HFFc6 (cell line): ENCODE data around the gene NUDCD3. TPM values are rescaled to one million over a fixed set of nuclear protein-coding genes. Genes with fewer than 3 reads are reported as not detected.

ENCODE experiments used
- DNase-seq: peaks from one replicate; pipeline ENCODE4 v3.0.0-alpha.2; 2018
- H3K27ac Mint-ChIP-seq: 2 replicates; pipeline ENCODE4 v1.8.0; 2020; ENCODE audit warnings: mild to moderate bottlenecking, mixed read lengths
- H3K27me3 Mint-ChIP-seq: 2 replicates; pipeline ENCODE4 v1.8.0; 2021; ENCODE audit warnings: mild to moderate bottlenecking, moderate library complexity, mixed read lengths; ENCODE audit not compliant: insufficient read depth
- H3K36me3 Mint-ChIP-seq: 2 replicates; pipeline ENCODE4 v1.8.0; 2021; ENCODE audit warnings: low read depth, mixed read lengths
- H3K4me1 Mint-ChIP-seq: 2 replicates; pipeline ENCODE4 v1.8.0; 2020; ENCODE audit warnings: low read depth, mixed read lengths
- H3K4me3 Mint-ChIP-seq: 2 replicates; pipeline ENCODE4 v1.8.0; 2020; ENCODE audit warnings: mild to moderate bottlenecking, moderate library complexity, mixed read lengths
- H3K9me3 Mint-ChIP-seq: 2 replicates; pipeline ENCODE4 v1.8.0; 2020; ENCODE audit warnings: mild to moderate bottlenecking, mixed read lengths
- CTCF ChIP-seq: fragments of 200-600 bp; sonication (generic); IDR thresholded peaks from 2 replicates; pipeline ENCODE4 v1.5.0; 2021; ENCODE audit warnings: antibody characterized with exemption, mild to moderate bottlenecking
- total RNA-seq, 6 experiments: library from RNA; stranded (reverse); fragmentation: NEBNext Ultra II Directional; extraction: Animal tissue kit (Norgen Biotek cat#: 25700); gene quantifications; 2 replicates in 1 of 6; 3 replicates in 5 of 6; pipeline ENCODE4 v1.2.3, GENCODE V29; 2021

The NUDCD3 gene
- total RNA-seq, 6 experiments from 2014 or later = 79.2 to 114 (median 90.6) TPM

DNA sequence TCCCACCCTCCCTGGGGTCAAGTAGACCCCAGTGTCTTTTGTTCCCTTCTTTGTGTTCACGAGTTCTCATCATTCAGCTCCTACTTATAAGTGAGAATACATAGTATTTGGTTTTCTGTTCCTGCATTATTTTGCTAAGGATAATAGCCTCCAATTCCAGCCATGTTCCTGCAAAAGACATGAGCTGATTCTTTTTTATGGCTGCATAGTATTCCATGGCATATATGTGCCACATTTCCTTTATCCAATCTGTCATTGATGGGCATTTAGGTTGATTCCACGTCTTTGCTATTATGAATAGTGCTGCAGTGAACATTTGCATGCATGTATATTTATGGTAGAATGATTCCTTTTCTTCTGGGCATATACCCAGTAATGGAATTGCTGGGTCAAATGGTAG lies 136.8 kb downstream of the NUDCD3 start:
- Mint-ChIP-seq H3K9me3 (peaks cover 5% of the 10 kb centered on the region), H3K4me1 (peaks cover under 1% of the 10 kb centered on the region), H3K27me3 (peaks cover 12% of the 10 kb centered on the region), H3K4me3 (no peak overlapping the region), H3K27ac (no peak overlapping the region), H3K36me3 (peaks cover 9% of the 10 kb centered on the region)
- no peak for TF ChIP-seq CTCF
- DNase-seq = no peak

DNA sequence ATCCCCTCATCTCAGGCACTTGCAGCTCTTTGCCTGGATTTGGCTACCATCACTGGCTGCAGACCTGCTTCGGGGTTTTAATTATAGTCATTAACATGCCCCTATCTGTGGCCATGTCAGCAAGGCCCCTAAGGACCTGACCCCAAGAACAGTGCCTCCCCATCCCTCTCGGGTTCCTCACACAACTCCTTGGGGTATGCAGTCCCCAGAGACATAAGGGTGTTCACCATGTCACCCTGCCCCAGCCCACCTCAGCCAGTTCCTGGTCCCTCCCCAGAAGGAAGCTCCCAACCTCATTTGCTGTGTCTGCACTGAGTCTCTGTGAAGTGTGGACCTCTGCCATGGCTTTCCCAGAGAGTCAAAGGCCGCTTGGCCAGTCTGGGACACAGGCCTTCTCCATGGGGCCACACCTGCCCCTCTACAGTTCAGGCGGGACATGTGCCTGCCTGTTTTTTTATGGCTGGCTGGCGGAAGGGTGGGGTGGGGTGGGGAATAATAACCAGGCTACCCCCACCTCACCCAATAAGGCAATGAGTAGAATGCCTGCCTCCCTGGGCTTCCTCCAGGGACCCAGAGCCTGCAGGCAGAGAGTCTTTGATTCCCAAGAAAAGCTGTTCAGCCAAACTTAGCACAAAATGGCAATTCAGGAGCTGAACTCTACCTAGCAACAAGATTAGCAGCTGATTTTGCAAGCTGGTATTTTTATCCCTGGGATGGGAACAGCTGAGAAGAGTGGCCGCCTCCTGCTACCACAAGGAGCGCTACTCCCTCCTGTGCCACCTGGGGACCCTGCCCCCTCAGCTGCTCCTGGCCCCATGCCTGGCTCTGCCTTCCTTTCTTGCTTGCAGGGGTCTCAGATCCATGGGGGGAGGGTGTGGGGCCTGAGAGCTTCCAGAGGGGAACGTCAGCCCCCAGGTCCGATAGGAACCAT lies 141.3 kb downstream of the NUDCD3 start:
- peak; percentile 38 for TF ChIP-seq CTCF
- no peak overlapping the region for H3K27ac Mint-ChIP-seq

DNA sequence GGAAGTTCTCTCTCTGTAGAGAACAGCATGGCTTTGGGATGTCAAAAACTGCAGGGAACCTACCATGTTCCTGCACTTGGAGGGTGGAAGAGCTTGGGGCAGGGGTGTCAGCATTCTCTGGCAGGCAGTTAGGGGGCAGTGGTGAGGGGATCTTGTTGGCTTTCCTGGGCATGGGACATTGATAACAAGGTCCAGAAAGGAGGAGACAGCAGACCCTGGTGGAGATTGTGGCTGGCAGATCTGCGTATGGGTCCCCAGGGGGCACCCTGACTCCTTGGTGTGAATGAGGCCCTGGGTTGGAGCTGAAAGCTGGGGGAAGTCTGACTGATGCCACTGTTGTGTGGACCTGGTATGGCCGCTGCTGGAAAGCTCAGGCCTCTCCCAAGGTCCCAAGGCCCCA lies 142.2 kb downstream of the NUDCD3 start:
- TF ChIP-seq CTCF = peak; percentile 77
- no peak overlapping the region for H3K4me3 Mint-ChIP-seq
- no peaks in the 10 kb centered on the region; the same call in none of the 2 replicates for H3K27me3 Mint-ChIP-seq

More for the DNA sequence above, 141.3 kb downstream of the NUDCD3 start:
- DNase-seq = no peak
- H3K27me3 Mint-ChIP-seq = no peaks in the 10 kb centered on the region; the same call in none of the 2 replicates
- H3K9me3 Mint-ChIP-seq = no peaks in the 10 kb centered on the region; the same call in 1 of the 2 replicates
- H3K36me3 Mint-ChIP-seq = peaks cover 9% of the 10 kb centered on the region
- no peaks in the 10 kb centered on the region for H3K4me1 Mint-ChIP-seq
- H3K4me3 Mint-ChIP-seq = no peak overlapping the region

DNA sequence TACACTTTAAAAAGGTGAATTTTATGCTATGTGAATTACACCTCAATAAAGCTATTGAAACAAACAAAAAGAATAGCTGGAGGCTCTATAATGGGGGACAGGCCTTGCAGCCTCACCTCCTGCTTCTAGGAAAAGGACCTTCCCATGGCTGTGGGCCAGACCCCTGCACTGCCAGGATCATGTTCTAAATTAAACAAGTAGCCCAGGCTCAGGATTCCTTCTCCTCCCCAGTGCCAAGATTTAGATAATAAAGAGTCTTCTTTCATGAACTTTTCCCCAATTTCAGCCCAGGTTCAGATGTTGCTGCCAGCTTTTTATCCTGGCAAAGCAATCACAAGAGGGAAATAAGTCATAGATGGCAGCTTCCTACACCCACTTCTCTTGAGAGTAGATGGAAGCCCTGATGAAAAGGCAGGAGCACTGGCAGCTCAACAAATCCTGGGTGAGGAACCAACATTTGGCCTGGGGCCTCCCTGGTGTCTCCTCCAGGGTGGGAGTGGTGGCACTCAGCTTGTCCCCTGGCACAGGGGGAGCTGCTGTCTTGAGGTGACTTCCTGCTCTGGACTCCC lies 142.8 kb downstream of the NUDCD3 start:
- no peak for TF ChIP-seq CTCF

More for the DNA sequence above, 142.2 kb downstream of the NUDCD3 start:
- peak; percentile 46 for DNase-seq
- Mint-ChIP-seq H3K4me1 (no peaks in the 10 kb centered on the region), H3K27ac (no peak overlapping the region), H3K36me3 (peaks cover 9% of the 10 kb centered on the region), H3K9me3 (no peaks in the 10 kb centered on the region; the same call in 1 of the 2 replicates)

DNA sequence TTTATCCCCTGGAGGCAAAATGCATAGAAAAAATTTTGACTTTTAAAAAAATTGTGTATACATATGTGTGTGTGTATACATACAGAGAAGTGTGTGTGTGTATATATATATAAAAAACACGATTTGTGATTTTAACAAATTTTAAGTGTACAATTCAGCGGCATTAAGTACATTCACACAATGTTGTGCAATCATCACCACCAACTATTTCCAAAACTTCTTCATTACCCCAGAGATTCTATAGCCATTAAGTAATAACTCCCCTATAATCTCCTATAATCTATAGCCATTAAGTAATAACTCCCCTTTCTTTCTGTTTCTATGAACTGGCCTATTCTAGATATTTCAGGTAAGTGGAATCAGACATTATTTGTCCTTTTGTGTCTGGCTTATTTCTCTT lies 144.4 kb downstream of the NUDCD3 start:
- Mint-ChIP-seq H3K27me3 (no peaks in the 10 kb centered on the region; the same call in none of the 2 replicates), H3K4me3 (no peak overlapping the region), H3K27ac (no peak overlapping the region), H3K9me3 (no peaks in the 10 kb centered on the region; the same call in 1 of the 2 replicates), H3K36me3 (peaks cover 9% of the 10 kb centered on the region), H3K4me1 (no peaks in the 10 kb centered on the region)
- no peak for TF ChIP-seq CTCF
- DNase-seq = no peak

More for the DNA sequence above, 142.8 kb downstream of the NUDCD3 start:
- Mint-ChIP-seq H3K27ac (no peak overlapping the region), H3K27me3 (no peaks in the 10 kb centered on the region; the same call in none of the 2 replicates), H3K4me3 (no peak overlapping the region), H3K9me3 (no peaks in the 10 kb centered on the region; the same call in 1 of the 2 replicates), H3K36me3 (peaks cover 9% of the 10 kb centered on the region), H3K4me1 (no peaks in the 10 kb centered on the region)
- no peak for DNase-seq
